ENCODE data around the gene IL9. TPM values are rescaled to one million over a fixed set of nuclear protein-coding genes. Genes with fewer than 3 reads are reported as not detected.
"Not testable (repeated sequence)": the region's sequence is repeated elsewhere in the genome, so short reads cannot be mapped to it uniquely, and the experiment has no call there.

Gene IL9
- total RNA-seq, 2 experiments from 2014 or later: not detected

- no peaks in the 10 kb centered on the region for H3K9me3 Mint-ChIP-seq
- H3K27ac Mint-ChIP-seq: no peak overlapping the region
- H3K36me3 Mint-ChIP-seq (ENCODE audit: low read depth): no peaks in the 10 kb centered on the region
- H3K27me3 Mint-ChIP-seq (ENCODE audit: low read depth): no peaks in the 10 kb centered on the region
- H3K4me1 Mint-ChIP-seq (ENCODE audit: low read depth): no peaks in the 10 kb centered on the region
- no peak for DNase-seq
- no peak overlapping the region for H3K4me3 Mint-ChIP-seq
- CTCF ChIA-PET: no interaction called here
- intact Hi-C loops (cut with micrococcal nuclease): no loop called here
Observed at GRCh38 chr5:135862744-135863143, 32.9 kb downstream of the IL9 start.

DNA sequence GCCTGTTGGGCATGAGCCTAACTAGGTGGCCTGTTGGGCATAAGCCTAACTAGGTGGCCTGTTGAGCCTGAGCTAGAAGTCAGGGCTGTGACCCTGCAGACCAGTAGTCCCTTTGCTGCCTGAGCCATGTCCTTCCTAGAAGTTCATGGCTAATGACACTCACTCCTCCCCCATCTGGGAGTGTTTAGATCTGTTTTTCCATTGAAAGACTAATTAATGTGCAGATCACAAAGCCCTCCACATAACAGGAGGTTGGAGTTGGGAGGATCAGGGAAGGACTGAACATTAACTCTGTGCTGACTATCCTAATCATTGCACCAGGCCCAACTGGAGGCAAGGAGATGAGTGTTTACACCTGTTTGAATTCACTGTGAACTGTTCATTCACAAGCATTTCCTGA lies 33.6 kb downstream of the IL9 start:
- H3K4me1 Mint-ChIP-seq (ENCODE audit: low read depth): no peaks in the 10 kb centered on the region
- CTCF ChIA-PET: no interaction called here
- H3K27ac Mint-ChIP-seq: no peak overlapping the region
- no peaks in the 10 kb centered on the region for H3K36me3 Mint-ChIP-seq (ENCODE audit: low read depth)
- H3K27me3 Mint-ChIP-seq (ENCODE audit: low read depth): no peaks in the 10 kb centered on the region
- no peak for DNase-seq
- no peak overlapping the region for H3K4me3 Mint-ChIP-seq
- intact Hi-C loops (cut with micrococcal nuclease): no loop called here
- no peaks in the 10 kb centered on the region for H3K9me3 Mint-ChIP-seq

GRCh38 chr5:135861641-135862040 lies 34.0 kb downstream of the IL9 start:
- Mint-ChIP-seq H3K27ac (no peak overlapping the region), H3K9me3 (no peaks in the 10 kb centered on the region), H3K4me1 (ENCODE audit: low read depth) (no peaks in the 10 kb centered on the region), H3K27me3 (ENCODE audit: low read depth) (no peaks in the 10 kb centered on the region), H3K4me3 (no peak overlapping the region), H3K36me3 (ENCODE audit: low read depth) (no peaks in the 10 kb centered on the region)
- intact Hi-C loops (cut with micrococcal nuclease): no loop called here
- CTCF ChIA-PET: interaction anchor here (0.7 kb wide), 1 partner anchor 1346 kb away, joined by 3 read pairs; no protein-coding TSS in a partner anchor
- no peak for DNase-seq

- intact Hi-C loops (cut with micrococcal nuclease): no loop called here
Observed at GRCh38 chr5:135859641-135860040, 36.0 kb downstream of the IL9 start.

DNA sequence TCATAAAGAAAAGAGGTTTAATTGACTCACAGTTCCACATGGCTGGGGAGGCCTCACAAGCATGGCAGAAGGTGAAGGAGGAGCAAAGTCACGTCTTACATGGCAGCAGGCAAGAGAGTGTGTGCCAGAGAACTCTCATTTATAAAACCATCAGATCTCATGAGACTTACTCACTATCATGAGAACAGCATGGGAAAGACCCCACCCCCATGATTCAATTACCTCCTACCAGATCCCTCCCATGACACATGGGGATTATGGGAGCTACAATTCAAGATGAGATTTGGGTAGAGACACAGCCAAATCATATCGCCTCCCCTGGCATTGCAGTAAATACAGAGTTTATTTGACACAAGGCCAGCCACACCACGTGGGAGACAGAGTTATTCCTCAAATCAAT lies 36.5 kb downstream of the IL9 start:
- H3K27ac Mint-ChIP-seq; H3K4me3 Mint-ChIP-seq; intact Hi-C loops (cut with micrococcal nuclease); H3K27me3 Mint-ChIP-seq (ENCODE audit: low read depth); DNase-seq; H3K9me3 Mint-ChIP-seq; H3K36me3 Mint-ChIP-seq (ENCODE audit: low read depth); H3K4me1 Mint-ChIP-seq (ENCODE audit: low read depth); CTCF ChIA-PET: not testable (repeated sequence)

More at GRCh38 chr5:135859641-135860040, 36.0 kb downstream of the IL9 start:
- Mint-ChIP-seq H3K27me3 (ENCODE audit: low read depth) (no peaks in the 10 kb centered on the region), H3K27ac (no peak overlapping the region), H3K9me3 (no peaks in the 10 kb centered on the region), H3K36me3 (ENCODE audit: low read depth) (no peaks in the 10 kb centered on the region), H3K4me3 (no peak overlapping the region), H3K4me1 (ENCODE audit: low read depth) (no peaks in the 10 kb centered on the region)
- CTCF ChIA-PET: no interaction called here
- DNase-seq: no peak

DNA sequence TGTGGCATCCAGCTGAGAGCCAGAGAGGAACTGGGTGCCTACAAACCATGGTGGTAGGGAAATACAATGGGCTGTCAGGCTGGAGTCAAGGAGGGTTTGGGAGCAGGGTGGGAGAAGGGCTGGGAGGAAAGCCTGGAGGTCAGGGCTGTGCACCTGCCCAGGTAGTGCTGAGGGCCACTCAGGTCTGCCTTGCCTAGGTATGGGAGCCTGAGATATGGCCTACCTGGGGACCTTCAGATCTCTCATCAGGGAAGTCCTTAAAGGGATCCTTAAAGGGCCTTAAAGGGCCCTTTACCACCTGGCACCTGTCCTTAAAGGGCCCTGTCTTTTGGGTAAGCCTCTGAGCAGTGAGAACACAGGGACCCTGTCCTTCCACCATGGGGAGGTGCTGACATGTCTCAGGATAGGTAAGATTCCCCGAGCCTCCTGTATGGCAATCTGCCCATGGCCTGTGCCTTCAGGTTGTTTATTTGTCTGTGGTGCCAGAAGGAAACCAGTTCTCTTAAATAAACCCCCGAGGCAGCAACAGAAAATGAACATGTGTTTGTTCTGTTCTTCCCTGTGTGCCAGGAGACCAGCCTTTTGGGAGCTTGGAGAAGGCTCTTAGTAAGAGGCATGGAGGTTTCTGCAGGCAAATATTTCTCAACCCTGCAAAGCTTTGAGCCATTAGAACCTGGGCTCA lies 37.9 kb downstream of the IL9 start:
- DNase-seq: no peak
- Mint-ChIP-seq H3K27me3 (ENCODE audit: low read depth) (no peaks in the 10 kb centered on the region), H3K4me1 (ENCODE audit: low read depth) (no peaks in the 10 kb centered on the region), H3K36me3 (ENCODE audit: low read depth) (no peaks in the 10 kb centered on the region), H3K4me3 (no peak overlapping the region), H3K27ac (no peak overlapping the region), H3K9me3 (no peaks in the 10 kb centered on the region)
- CTCF ChIA-PET: no interaction called here
- intact Hi-C loops (cut with micrococcal nuclease): no loop called here

GRCh38 chr5:135851915-135852845 lies 43.5 kb downstream of the IL9 start:
- Mint-ChIP-seq H3K27ac (no peak overlapping the region), H3K4me1 (ENCODE audit: low read depth) (no peaks in the 10 kb centered on the region), H3K9me3 (no peaks in the 10 kb centered on the region), H3K27me3 (ENCODE audit: low read depth) (no peaks in the 10 kb centered on the region), H3K4me3 (no peak overlapping the region), H3K36me3 (ENCODE audit: low read depth) (no peaks in the 10 kb centered on the region)
- intact Hi-C loops (cut with micrococcal nuclease): no loop called here
- CTCF ChIA-PET: no interaction called here
- DNase-seq: no peak

GRCh38 chr5:135851186-135851914 lies 44.3 kb downstream of the IL9 start:
- no peaks in the 10 kb centered on the region for H3K4me1 Mint-ChIP-seq (ENCODE audit: low read depth)
- CTCF ChIA-PET: no interaction called here
- H3K27ac Mint-ChIP-seq: no peak overlapping the region
- H3K36me3 Mint-ChIP-seq (ENCODE audit: low read depth): no peaks in the 10 kb centered on the region
- no peaks in the 10 kb centered on the region for H3K27me3 Mint-ChIP-seq (ENCODE audit: low read depth)
- no peak overlapping the region for H3K4me3 Mint-ChIP-seq
- DNase-seq: no peak
- no peaks in the 10 kb centered on the region for H3K9me3 Mint-ChIP-seq
- intact Hi-C loops (cut with micrococcal nuclease): no loop called here

- Mint-ChIP-seq H3K36me3 (ENCODE audit: low read depth) (no peaks in the 10 kb centered on the region), H3K4me3 (no peak overlapping the region), H3K4me1 (ENCODE audit: low read depth) (no peaks in the 10 kb centered on the region), H3K27ac (no peak overlapping the region), H3K9me3 (no peaks in the 10 kb centered on the region), H3K27me3 (ENCODE audit: low read depth) (no peaks in the 10 kb centered on the region)
- no peak for DNase-seq
- intact Hi-C loops (cut with micrococcal nuclease): no loop called here
- CTCF ChIA-PET: no interaction called here
Observed at GRCh38 chr5:135850671-135851070, 45.0 kb downstream of the IL9 start.

DNA sequence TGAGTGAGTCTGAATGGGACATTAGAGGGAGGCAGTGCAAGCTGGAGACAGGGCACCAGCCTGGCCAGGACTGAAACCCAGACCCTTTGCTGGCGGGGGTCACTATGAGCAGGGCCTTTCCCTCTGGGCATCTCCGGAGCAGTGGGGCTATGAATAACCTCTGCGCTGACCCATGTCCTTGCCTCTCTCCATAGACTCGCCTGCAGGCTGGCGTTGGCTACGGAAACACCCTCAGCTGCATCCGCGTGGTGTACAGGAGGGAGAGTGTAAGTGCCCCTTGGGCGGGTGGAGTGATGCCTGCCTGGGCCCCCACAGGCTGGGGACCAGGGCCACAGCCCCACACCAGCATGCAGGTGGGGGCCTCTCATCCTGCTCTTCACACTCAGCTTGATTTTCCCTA lies 45.4 kb downstream of the IL9 start:
- Mint-ChIP-seq H3K27me3 (ENCODE audit: low read depth) (peaks cover 2% of the 10 kb centered on the region), H3K9me3 (no peaks in the 10 kb centered on the region), H3K27ac (no peak overlapping the region), H3K36me3 (ENCODE audit: low read depth) (no peaks in the 10 kb centered on the region), H3K4me1 (ENCODE audit: low read depth) (no peaks in the 10 kb centered on the region), H3K4me3 (no peak overlapping the region)
- CTCF ChIA-PET: no interaction called here
- no peak for DNase-seq
- intact Hi-C loops (cut with micrococcal nuclease): no loop called here

DNA sequence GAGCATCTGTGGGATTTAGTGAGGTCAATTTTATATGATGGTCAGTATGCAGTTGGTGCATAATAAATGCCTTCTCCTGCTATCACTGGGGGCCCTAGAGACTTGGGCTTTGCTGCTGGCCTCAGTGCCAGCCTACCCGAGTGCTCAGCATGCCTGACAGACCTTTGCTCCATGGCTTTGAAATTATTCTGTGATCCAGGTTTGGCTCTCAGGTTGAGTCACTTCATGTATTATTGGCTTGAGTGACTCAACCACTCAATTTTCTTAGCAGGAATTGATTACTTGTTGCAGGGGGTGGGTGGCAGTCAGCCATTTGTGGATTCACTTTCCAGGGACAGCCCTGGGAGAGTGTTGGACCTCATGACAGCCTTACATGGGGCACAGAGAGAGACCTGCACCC lies 47.7 kb downstream of the IL9 start:
- CTCF ChIA-PET: no interaction called here
- intact Hi-C loops (cut with micrococcal nuclease): no loop called here
- Mint-ChIP-seq H3K4me1 (ENCODE audit: low read depth) (no peaks in the 10 kb centered on the region), H3K27me3 (ENCODE audit: low read depth) (peaks cover 2% of the 10 kb centered on the region), H3K36me3 (ENCODE audit: low read depth) (no peaks in the 10 kb centered on the region), H3K27ac (no peak overlapping the region), H3K4me3 (no peak overlapping the region), H3K9me3 (no peaks in the 10 kb centered on the region)
- no peak for DNase-seq

DNA sequence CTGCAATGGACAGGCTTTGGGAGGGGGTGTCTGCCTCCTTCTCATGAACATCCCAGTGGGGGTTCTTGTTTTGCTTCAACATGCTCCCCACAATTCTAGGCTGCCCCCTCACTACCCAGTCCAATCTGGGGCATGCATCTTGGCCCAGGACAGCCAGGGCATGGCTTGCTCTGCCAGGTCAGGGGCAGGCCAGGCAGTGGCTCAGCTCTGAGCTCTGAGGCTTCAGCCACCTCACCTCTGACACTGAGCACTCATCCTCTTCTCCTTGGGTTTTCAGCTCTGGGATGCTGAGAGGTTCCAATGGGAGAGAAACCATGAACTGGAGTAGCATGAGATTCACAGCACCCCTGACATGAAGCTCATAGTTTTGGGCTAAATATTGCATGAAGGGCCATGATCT lies 49.3 kb downstream of the IL9 start:
- DNase-seq: no peak
- Mint-ChIP-seq H3K4me1 (ENCODE audit: low read depth) (no peaks in the 10 kb centered on the region), H3K4me3 (no peak overlapping the region), H3K36me3 (ENCODE audit: low read depth) (no peaks in the 10 kb centered on the region), H3K9me3 (no peaks in the 10 kb centered on the region), H3K27ac (no peak overlapping the region), H3K27me3 (ENCODE audit: low read depth) (peaks cover 2% of the 10 kb centered on the region)
- CTCF ChIA-PET: interaction anchor here (1.1 kb wide), 1 partner anchor 384 kb away, joined by 3 read pairs; no protein-coding TSS in a partner anchor
- intact Hi-C loops (cut with micrococcal nuclease): no loop called here
